Panc1 (cell line): ENCODE data around the gene MRNIP. TPM values are rescaled to one million over a fixed set of nuclear protein-coding genes. Genes with fewer than 3 reads are reported as not detected.

Source experiments
- ATAC-seq: fragments of 200-7000 bp; cut with Tn5 transposase; 2 replicates; pipeline ENCODE4 v1.9.1; 2020; ENCODE audit warnings: mild to moderate bottlenecking, moderate library complexity
- Bru-seq: library from RNA; stranded (reverse); fragments of 400-500 nt; gene quantifications from one replicate; lab custom pipeline; 2021; lab: Mats Ljungman, UMichigan
- BruChase-seq, 2 experiments: library from RNA; stranded (reverse); fragments of 400-500 nt; gene quantifications; one replicate each; lab custom pipeline; 2021; lab: Mats Ljungman, UMichigan
- BruUV-seq: library from RNA; stranded (reverse); fragments of 400-500 nt; replicated peaks from 2 replicates; lab custom pipeline; 2021; lab: Mats Ljungman, UMichigan
- CTCF ChIA-PET: fragments of 300-600 bp; sonication (Branson Sonifier 250); formaldehyde crosslinking; loops from one replicate; lab custom pipeline; 2022; ENCODE audit warnings: antibody characterized with exemption; lab: Charles Lee
- POLR2A ChIA-PET: fragments of 300-600 bp; sonication (Branson Sonifier 250); formaldehyde crosslinking; loops from one replicate; lab custom pipeline; 2022; ENCODE audit warnings: antibody characterized with exemption; lab: Charles Lee
- DNase-seq: peaks from one replicate; pipeline ENCODE4 v3.0.0-alpha.2; 2010; ENCODE audit warnings: low read depth, low spot score
- H3K27ac ChIP-seq: 2 replicates; pipeline ENCODE4 v1.5.1; 2011; ENCODE audit warnings: mild to moderate bottlenecking, low read length, inconsistent platforms
- H3K27me3 ChIP-seq: fragments of 200-500 bp; sonication (Bioruptor generic); 2 replicates; pipeline ENCODE4 v1.6.0; 2014; ENCODE audit warnings: low read length, inconsistent platforms; ENCODE audit not compliant: control insufficient read depth, insufficient read depth
- H3K36me3 ChIP-seq: fragments of 200-500 bp; sonication (Bioruptor generic); 2 replicates; pipeline ENCODE4 v1.5.1; 2014; ENCODE audit warnings: inconsistent platforms, mild to moderate bottlenecking, low read length, moderate library complexity; ENCODE audit not compliant: control insufficient read depth, insufficient read depth
- H3K4me1 ChIP-seq: 2 replicates; pipeline ENCODE4 v1.5.1; 2011; ENCODE audit warnings: inconsistent platforms, mild to moderate bottlenecking, low read length, moderate library complexity; ENCODE audit not compliant: control insufficient read depth, insufficient read depth
- H3K4me3 ChIP-seq, 2 experiments: 2 replicates each; pipeline ENCODE4 v1.5.1; 2011 to 2012; ENCODE audit warnings: low read depth in 2 of 2, low read length in 2 of 2, mild to moderate bottlenecking in 2 of 2, inconsistent platforms in 1 of 2, moderate library complexity in 1 of 2
- H3K9me3 ChIP-seq: fragments of 200-500 bp; sonication (Bioruptor generic); 2 replicates; pipeline ENCODE4 v1.5.1; 2014; ENCODE audit warnings: low read depth, mild to moderate bottlenecking, inconsistent platforms, low read length, moderate library complexity; ENCODE audit not compliant: control insufficient read depth, insufficient read depth
- POLR2AphosphoS5 ChIP-seq: IDR thresholded peaks from 2 replicates; pipeline ENCODE4 v1.6.1; 2012; ENCODE audit warnings: mild to moderate bottlenecking, low read depth, low read length, moderate library complexity
- SIN3A ChIP-seq: IDR thresholded peaks from 2 replicates; pipeline ENCODE4 v1.6.1; 2012; ENCODE audit warnings: low read depth, mild to moderate bottlenecking, low read length, moderate library complexity, borderline replicate concordance; ENCODE audit not compliant: insufficient read depth
- TCF7L2 ChIP-seq: IDR thresholded peaks from 2 replicates; pipeline ENCODE4 v1.6.1; 2011; ENCODE audit warnings: mild to moderate bottlenecking, low read depth, low read length, inconsistent platforms
- in situ Hi-C: cut with HindIII; loops from 2 replicates; pipeline ENCODE4 v1.10.0; 2016; ENCODE audit warnings: low sequenced_read_pairs, low pct_unique_long_range_greater_than_20kb
- intact Hi-C: fragments of 100-400 bp; cut with micrococcal nuclease; formaldehyde crosslinking; loops from one replicate; pipeline ENCODE4 v1.10.0; 2022; ENCODE audit not compliant: unreplicated experiment
- long read RNA-seq: library from polyadenylated mRNA; unstranded; transcript quantifications from one replicate; pipeline ENCODE4 v2.0.0, GENCODE V29; 2021; ENCODE audit not compliant: unreplicated experiment
- polyA plus RNA-seq: library from polyadenylated mRNA; unstranded; fragments of >200 nt; gene quantifications from one replicate; pipeline ENCODE4 v1.2.1, GENCODE V29; 2012; ENCODE audit warnings: missing spikeins; ENCODE audit not compliant: insufficient read length
- total RNA-seq: library from RNA; stranded (reverse); gene quantifications from one replicate; pipeline ENCODE4 v1.2.1, GENCODE V29; 2021; ENCODE audit not compliant: unreplicated experiment
- TF ChIP-seq, protein P1 (sequence below): fragments of 450-650 bp; IDR thresholded peaks from 2 replicates; pipeline ENCODE4 v1.5.1; 2017; ENCODE audit warnings: mild to moderate bottlenecking
- TF ChIP-seq, protein P2 (sequence below), 2 experiments: IDR thresholded peaks; 2 replicates each; pipeline ENCODE4 v1.6.1; 2011 to 2012; ENCODE audit warnings: low read depth in 2 of 2, control low read depth in 1 of 2, low read length in 1 of 2, mild to moderate bottlenecking in 1 of 2, moderate library complexity in 1 of 2; ENCODE audit not compliant: insufficient read depth in 1 of 2

Gene MRNIP, protein sequence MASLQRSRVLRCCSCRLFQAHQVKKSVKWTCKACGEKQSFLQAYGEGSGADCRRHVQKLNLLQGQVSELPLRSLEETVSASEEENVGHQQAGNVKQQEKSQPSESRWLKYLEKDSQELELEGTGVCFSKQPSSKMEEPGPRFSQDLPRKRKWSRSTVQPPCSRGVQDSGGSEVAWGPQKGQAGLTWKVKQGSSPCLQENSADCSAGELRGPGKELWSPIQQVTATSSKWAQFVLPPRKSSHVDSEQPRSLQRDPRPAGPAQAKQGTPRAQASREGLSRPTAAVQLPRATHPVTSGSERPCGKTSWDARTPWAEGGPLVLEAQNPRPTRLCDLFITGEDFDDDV
- total RNA-seq, result 33.0 TPM
- 21.9 TPM for polyA plus RNA-seq
- percentile 64 among the genes with signal in this experiment for Bru-seq, nascent RNA
- BruChase-seq, experiment 1, labeled RNA remaining after a 2-hour chase, result percentile 75 among the genes with signal in this experiment
- percentile 71 among the genes with signal in this experiment for BruChase-seq, experiment 2, labeled RNA remaining after a 6-hour chase
- long read RNA-seq, full-length matches to known transcripts, result 16 of 31 reads
- long read RNA-seq, partial matches to known transcripts, result 2 of 31 reads
- long read RNA-seq, other reads (novel, unspliced or antisense), result 13 of 31 reads

DNA sequence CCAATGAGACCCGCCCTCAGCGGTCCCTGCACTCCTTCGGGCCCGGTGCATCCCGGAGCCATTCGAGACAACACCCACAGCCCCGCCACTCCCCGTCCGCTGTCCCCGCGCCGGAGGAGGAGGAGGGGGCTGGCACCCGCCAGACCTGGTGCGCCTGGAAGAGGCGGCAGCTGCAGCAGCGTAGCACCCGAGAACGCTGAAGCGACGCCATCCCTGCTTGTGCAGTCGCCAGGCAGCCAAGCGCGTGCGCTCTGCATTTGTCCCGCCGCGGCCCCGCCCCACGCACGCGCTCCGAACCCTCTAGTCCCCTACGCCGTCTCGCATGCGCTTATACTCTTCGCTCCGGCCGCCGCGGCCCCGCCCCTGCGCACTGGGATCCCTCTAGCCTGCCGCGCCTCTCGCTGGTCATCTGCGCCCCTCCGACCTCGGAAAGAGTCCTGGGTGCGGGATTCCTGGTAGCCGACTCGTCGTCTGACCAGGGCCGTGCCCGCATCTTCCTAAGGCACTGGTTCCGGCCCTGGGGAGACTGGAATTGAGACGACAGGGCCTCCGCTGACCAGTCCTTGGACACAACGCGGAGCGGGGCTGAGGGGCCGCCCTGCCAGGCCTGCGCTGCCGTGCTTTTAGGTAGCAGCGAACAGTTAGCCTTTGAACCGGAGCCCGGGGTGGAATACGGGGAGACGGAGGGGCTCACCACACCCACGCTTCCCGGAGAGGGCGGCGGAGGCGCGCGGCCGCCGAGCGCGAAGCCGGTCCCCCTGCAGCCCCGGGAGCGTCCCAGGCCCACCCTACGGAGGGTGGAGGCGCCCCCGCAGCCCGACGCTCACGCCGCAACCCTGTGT is at the start of gene MRNIP:
Gene MRNIP, minus strand, starts transcription at position 232 of the 842 bp plus-strand sequence. Its CDS starts 21 bp downstream, at position 211.
- Histone ChIP-seq H3K4me1 (peaks cover 10% of the 10 kb centered on the region), H3K27me3 (no peaks in the 10 kb centered on the region), H3K4me3 (peak within 1 kb of the TSS; percentile 89 to 97), H3K9me3 (no peaks in the 10 kb centered on the region), H3K27ac (peak within 1 kb of the TSS; percentile 92), H3K36me3 (no peaks in the 10 kb centered on the region; the same call in 1 of the 2 replicates)
- in situ Hi-C loops (no loop called here), intact Hi-C loops (loop anchor here (10.0 kb wide), 1 partner anchor 236 kb away; no protein-coding TSS in a partner anchor)
- TSS peak; percentile 91 for BruUV-seq
- ChIA-PET POLR2A (no interaction called here), CTCF (no interaction called here)
- ATAC-seq (peak; percentile 97), DNase-seq (peak; percentile 69)
- TF ChIP-seq, protein P1, sequence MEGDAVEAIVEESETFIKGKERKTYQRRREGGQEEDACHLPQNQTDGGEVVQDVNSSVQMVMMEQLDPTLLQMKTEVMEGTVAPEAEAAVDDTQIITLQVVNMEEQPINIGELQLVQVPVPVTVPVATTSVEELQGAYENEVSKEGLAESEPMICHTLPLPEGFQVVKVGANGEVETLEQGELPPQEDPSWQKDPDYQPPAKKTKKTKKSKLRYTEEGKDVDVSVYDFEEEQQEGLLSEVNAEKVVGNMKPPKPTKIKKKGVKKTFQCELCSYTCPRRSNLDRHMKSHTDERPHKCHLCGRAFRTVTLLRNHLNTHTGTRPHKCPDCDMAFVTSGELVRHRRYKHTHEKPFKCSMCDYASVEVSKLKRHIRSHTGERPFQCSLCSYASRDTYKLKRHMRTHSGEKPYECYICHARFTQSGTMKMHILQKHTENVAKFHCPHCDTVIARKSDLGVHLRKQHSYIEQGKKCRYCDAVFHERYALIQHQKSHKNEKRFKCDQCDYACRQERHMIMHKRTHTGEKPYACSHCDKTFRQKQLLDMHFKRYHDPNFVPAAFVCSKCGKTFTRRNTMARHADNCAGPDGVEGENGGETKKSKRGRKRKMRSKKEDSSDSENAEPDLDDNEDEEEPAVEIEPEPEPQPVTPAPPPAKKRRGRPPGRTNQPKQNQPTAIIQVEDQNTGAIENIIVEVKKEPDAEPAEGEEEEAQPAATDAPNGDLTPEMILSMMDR, result no peak
- peak; percentile 94 for TF ChIP-seq POLR2AphosphoS5
- TF ChIP-seq, protein P2, sequence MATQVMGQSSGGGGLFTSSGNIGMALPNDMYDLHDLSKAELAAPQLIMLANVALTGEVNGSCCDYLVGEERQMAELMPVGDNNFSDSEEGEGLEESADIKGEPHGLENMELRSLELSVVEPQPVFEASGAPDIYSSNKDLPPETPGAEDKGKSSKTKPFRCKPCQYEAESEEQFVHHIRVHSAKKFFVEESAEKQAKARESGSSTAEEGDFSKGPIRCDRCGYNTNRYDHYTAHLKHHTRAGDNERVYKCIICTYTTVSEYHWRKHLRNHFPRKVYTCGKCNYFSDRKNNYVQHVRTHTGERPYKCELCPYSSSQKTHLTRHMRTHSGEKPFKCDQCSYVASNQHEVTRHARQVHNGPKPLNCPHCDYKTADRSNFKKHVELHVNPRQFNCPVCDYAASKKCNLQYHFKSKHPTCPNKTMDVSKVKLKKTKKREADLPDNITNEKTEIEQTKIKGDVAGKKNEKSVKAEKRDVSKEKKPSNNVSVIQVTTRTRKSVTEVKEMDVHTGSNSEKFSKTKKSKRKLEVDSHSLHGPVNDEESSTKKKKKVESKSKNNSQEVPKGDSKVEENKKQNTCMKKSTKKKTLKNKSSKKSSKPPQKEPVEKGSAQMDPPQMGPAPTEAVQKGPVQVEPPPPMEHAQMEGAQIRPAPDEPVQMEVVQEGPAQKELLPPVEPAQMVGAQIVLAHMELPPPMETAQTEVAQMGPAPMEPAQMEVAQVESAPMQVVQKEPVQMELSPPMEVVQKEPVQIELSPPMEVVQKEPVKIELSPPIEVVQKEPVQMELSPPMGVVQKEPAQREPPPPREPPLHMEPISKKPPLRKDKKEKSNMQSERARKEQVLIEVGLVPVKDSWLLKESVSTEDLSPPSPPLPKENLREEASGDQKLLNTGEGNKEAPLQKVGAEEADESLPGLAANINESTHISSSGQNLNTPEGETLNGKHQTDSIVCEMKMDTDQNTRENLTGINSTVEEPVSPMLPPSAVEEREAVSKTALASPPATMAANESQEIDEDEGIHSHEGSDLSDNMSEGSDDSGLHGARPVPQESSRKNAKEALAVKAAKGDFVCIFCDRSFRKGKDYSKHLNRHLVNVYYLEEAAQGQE (IDR thresholded peaks at IDR 0.05; ENCODE audit: insufficient read depth in 1 of 2, low read depth in 2 of 2, low read length in 1 of 2), result 0 out of 4 replicates have a peak, but pooled peaks of 1 of the 2 experiments have one; percentile 10
- TF ChIP-seq SIN3A, result peak; percentile 88
- peak; percentile 61; the same call in 1 of the 2 replicates for TF ChIP-seq TCF7L2

DNA sequence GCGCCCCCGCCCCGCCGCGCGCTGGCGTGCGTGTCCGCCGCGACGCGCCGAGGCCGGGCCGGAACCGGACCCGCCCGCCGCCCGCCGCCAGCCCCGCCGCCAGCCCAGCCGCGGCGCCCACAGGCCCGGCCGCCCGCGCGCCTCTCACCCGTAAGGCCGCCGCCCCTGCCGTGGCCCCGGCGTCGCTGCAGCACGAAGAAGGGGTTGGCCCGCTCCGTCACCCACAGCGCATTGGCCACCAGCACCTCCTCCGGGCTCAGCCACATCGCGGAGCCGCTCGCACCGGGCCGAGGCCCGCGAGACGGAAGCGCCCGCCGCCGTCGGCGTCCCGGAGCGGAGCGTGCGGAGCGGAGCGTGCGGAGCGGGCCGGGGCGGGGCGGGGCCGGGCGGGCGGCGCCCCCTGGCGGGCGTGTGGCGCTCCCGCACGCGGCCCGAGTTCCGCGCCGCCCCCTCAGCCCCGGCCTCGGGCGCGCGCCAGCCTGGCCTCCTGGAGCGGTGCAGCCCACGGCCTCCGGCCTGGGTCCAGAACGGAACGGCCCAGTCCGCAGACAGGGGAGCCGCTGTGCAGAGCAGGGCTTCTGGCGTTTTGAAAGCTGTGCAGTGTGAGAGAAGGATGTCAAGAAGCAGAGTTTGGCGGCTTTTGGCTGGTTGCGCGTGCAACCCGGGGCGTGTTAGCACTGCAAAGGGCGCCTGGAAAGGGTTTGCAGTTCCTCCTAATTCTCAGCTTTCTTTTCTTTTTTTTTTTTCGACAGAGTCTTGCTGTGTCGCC is 49.1 kb upstream of the MRNIP start, which contains the start of gene TBC1D9B:
Gene TBC1D9B, minus strand, starts transcription at position 342 of the 769 bp plus-strand sequence. Its CDS starts 76 bp downstream, at position 266.
- DNase-seq (no peak), ATAC-seq (peak; percentile 95)
- TF ChIP-seq SIN3A, result peak; percentile 43; the same call in 1 of the 2 replicates
- TF ChIP-seq, protein P1, result peak; percentile 96
- TF ChIP-seq, protein P2 (IDR thresholded peaks at IDR 0.05; ENCODE audit: insufficient read depth in 1 of 2, low read depth in 2 of 2, low read length in 1 of 2), result no peak
- no peak for TF ChIP-seq TCF7L2
- TF ChIP-seq POLR2AphosphoS5, result peak; percentile 64
- Histone ChIP-seq H3K4me1 (peaks cover 7% of the 10 kb centered on the region; the same call in 1 of the 2 replicates), H3K36me3 (peaks cover 3% of the 10 kb centered on the region), H3K9me3 (no peaks in the 10 kb centered on the region), H3K4me3 (peak within 1 kb of the TSS; percentile 71 to 81), H3K27me3 (no peaks in the 10 kb centered on the region), H3K27ac (peak within 1 kb of the TSS; percentile 82)
- intact Hi-C loops, result no loop called here
- in situ Hi-C loops, result no loop called here
- CTCF ChIA-PET, result no interaction called here
- POLR2A ChIA-PET, result no interaction called here
- no TSS peak for BruUV-seq
